ENCODE results near the gene THADA. TPM values are rescaled to one million over a fixed set of nuclear protein-coding genes. Genes with fewer than 3 reads are reported as not detected.

Gene THADA
- total RNA-seq, 4 donors from 2014 or later, result 26.2 to 58.3 (median 29.7) TPM

DNA sequence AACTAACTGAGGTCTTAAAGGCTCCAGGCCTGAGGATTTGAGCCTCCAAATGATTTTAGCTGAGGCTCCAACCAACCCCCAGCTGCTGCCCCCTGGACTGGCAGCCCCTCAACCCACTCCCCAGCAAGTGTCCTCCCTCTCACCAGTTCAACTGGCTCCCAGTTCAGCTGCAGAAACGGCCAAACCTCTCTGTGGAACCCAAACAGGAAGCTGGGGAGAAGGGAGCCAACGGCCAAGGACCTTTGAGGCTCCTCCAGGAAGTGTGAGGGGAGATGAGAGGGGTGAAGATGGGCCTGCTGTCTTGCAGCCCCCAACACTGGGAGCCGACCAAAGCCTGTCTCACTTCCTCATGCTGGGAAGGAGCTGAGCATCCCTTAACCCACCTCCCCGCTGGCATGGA lies 394.3 kb downstream of the THADA start:
- no peaks in the 10 kb centered on the region for H3K27me3 ChIP-seq
- H3K9me3 ChIP-seq, result no peaks in the 10 kb centered on the region
- H3K36me3 ChIP-seq, result no peaks in the 10 kb centered on the region
- TF ChIP-seq, protein P1, sequence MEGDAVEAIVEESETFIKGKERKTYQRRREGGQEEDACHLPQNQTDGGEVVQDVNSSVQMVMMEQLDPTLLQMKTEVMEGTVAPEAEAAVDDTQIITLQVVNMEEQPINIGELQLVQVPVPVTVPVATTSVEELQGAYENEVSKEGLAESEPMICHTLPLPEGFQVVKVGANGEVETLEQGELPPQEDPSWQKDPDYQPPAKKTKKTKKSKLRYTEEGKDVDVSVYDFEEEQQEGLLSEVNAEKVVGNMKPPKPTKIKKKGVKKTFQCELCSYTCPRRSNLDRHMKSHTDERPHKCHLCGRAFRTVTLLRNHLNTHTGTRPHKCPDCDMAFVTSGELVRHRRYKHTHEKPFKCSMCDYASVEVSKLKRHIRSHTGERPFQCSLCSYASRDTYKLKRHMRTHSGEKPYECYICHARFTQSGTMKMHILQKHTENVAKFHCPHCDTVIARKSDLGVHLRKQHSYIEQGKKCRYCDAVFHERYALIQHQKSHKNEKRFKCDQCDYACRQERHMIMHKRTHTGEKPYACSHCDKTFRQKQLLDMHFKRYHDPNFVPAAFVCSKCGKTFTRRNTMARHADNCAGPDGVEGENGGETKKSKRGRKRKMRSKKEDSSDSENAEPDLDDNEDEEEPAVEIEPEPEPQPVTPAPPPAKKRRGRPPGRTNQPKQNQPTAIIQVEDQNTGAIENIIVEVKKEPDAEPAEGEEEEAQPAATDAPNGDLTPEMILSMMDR (IDR thresholded peaks at IDR 0.05), result no peak
- TF ChIP-seq EP300 (IDR thresholded peaks at IDR 0.05) (no peak), POLR2A (IDR thresholded peaks at IDR 0.05) (no peak), POLR2AphosphoS5 (IDR thresholded peaks at IDR 0.05) (no peak)
- no peak overlapping the region for H3K27ac ChIP-seq
- no peak overlapping the region for H3K4me3 ChIP-seq
- DNase-seq (ENCODE audit: low spot score in 2 of 2), result no peak
- no peaks in the 10 kb centered on the region for H3K4me1 ChIP-seq
- 59% methylated on average over 4 of the region's 4 CpGs for WGBS

DNA sequence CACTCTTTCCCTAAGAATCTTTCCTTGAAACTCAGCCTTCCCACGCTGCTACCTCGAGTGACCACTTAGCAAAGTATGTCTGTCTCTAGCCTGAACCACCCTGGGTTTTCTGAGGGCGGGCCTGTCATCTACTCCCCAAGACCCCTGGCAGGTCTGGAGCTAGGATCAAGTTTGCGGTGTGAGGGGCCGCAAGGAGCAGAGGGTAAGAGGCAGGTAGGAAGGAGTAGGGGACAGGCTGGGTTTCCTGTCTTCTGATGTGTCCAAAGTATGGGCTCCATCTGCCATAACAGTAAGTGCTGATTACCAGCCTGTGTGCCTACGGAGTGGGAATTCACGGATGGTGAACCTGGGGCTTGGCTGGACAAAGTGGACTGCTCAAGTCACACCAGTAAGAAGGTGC lies 394.8 kb downstream of the THADA start:
- Histone ChIP-seq H3K27me3 (no peaks in the 10 kb centered on the region), H3K4me1 (no peaks in the 10 kb centered on the region), H3K9me3 (no peaks in the 10 kb centered on the region), H3K4me3 (no peak overlapping the region), H3K27ac (no peak overlapping the region), H3K36me3 (no peaks in the 10 kb centered on the region)
- DNase-seq (ENCODE audit: low spot score in 2 of 2), result no peak
- TF ChIP-seq POLR2A (IDR thresholded peaks at IDR 0.05), result no peak
- TF ChIP-seq POLR2AphosphoS5 (IDR thresholded peaks at IDR 0.05), result no peak
- no peak for TF ChIP-seq EP300 (IDR thresholded peaks at IDR 0.05)
- TF ChIP-seq, protein P1 (IDR thresholded peaks at IDR 0.05), result no peak
- 96% methylated on average over 5 of the region's 7 CpGs for WGBS

DNA sequence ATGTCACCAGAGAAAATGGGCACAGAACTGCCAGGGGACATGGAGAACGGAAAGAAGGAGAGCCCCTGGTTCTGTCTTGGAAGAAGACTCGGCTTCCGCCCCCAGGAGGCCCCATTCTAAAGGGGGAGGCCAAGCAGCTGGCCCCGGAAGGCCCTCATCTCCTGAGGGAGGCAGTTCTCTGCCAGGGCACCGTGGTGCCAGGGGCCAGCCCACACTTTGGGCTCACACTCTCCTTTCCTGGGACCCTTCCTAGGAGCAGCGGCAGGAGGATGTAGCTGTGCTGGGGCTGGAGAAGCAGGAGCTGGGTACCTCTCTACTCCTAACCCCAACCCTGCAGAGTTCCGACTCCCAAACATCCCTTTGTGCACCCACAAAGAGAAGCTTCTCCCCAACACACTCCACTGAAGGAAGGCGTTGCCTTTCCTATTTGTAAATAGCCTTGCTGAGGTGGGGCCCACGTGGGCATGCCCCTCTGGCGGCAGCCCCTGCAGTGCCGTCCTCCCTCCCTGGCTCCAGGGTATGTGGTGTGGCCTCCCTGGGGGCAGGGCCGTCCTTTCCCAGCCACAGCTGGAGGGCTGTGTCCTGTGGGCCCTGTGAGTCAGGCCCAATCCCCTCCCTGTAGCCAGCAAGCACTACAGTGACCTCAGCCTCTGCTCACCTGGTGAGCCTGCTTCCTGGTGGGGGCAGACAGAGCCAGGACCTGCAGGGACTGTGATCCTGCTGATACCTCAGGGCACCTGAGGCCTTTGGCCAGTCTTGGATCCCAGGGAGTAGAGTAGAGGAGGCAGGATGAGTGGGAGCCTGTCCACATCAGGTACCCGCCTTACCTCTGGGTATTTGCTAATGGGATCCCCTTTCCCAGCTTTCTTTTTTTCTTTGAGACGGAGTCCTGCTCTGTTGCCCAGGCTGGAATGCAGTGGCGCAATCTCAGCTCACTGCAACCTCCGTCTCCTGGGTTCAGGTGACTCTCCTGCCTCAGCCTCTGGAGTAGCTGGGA lies 396.0 kb downstream of the THADA start:
- DNase-seq (ENCODE audit: low spot score in 2 of 2), result no peak
- no peak overlapping the region for H3K27ac ChIP-seq

DNA sequence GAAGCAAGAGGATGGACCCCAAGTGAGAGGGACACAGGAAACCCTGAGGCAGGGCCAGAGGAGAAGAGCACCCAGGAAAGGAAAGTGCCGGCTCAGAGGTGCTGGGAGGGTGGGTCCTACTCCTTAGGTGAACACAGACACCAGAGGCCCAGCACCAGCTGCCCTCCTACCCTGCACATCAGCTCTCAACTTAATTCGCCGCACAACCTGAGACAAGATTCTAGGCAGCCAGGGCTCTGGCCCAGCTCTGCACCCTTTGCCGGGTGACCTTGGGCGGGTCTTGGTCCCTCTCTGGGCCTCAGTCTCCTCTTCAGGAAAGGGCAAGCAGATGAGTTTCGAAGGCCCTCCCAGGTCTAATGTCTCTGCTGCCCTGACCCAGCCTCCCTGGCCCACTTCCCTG lies 397.6 kb downstream of the THADA start:
- DNase-seq (ENCODE audit: low spot score in 2 of 2), result no peak
- Histone ChIP-seq H3K9me3 (no peaks in the 10 kb centered on the region), H3K27ac (no peak overlapping the region), H3K36me3 (no peaks in the 10 kb centered on the region), H3K4me3 (no peak overlapping the region), H3K4me1 (peaks cover 3% of the 10 kb centered on the region), H3K27me3 (no peaks in the 10 kb centered on the region)
- TF ChIP-seq POLR2AphosphoS5 (IDR thresholded peaks at IDR 0.05) (no peak), POLR2A (IDR thresholded peaks at IDR 0.05) (no peak), EP300 (IDR thresholded peaks at IDR 0.05) (no peak)
- TF ChIP-seq, protein P1 (IDR thresholded peaks at IDR 0.05), result no peak
- 98% methylated on average over 6 of the region's 6 CpGs for WGBS

More for the DNA sequence above, 396.0 kb downstream of the THADA start:
- no peak overlapping the region for H3K4me3 ChIP-seq
- H3K27me3 ChIP-seq, result no peaks in the 10 kb centered on the region
- no peaks in the 10 kb centered on the region for H3K9me3 ChIP-seq
- H3K4me1 ChIP-seq, result no peaks in the 10 kb centered on the region
- no peak for TF ChIP-seq EP300 (IDR thresholded peaks at IDR 0.05)
- TF ChIP-seq, protein P1 (IDR thresholded peaks at IDR 0.05), result no peak
- TF ChIP-seq POLR2A (IDR thresholded peaks at IDR 0.05), result no peak
- TF ChIP-seq POLR2AphosphoS5 (IDR thresholded peaks at IDR 0.05), result no peak
- H3K36me3 ChIP-seq, result no peaks in the 10 kb centered on the region
- WGBS, result 77% methylated on average over 15 of the region's 16 CpGs

DNA sequence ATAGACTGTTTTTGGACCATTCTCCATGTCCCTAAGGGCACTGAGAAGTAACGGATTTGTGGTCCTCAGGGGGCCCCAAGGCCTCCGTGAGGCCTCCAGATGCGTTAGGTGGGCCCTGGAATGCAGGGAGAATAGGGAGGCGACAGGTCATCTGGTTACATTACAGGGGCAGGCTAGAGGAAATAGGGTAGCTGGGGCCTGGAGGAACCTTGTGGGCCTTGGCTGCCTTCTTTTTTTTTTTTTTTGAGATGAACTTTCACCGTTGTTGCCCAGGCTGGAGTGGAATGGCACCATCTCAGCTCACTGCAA lies 398.3 kb downstream of the THADA start:
- no peak overlapping the region for H3K4me3 ChIP-seq
- no peaks in the 10 kb centered on the region for H3K27me3 ChIP-seq
- no peak for DNase-seq (ENCODE audit: low spot score in 2 of 2)
- no peaks in the 10 kb centered on the region for H3K9me3 ChIP-seq
- H3K4me1 ChIP-seq, result peaks cover 3% of the 10 kb centered on the region
- 93% methylated on average over 5 of the region's 5 CpGs for WGBS
- no peak overlapping the region for H3K27ac ChIP-seq
- no peaks in the 10 kb centered on the region for H3K36me3 ChIP-seq
- TF ChIP-seq EP300 (IDR thresholded peaks at IDR 0.05) (no peak), POLR2A (IDR thresholded peaks at IDR 0.05) (no peak), POLR2AphosphoS5 (IDR thresholded peaks at IDR 0.05) (no peak)
- TF ChIP-seq, protein P1 (IDR thresholded peaks at IDR 0.05), result no peak

All from suprapubic skin (tissue), 4 donors.